Fibroblast of skin of right biceps (primary cell): ENCODE data around the gene NACC2.
A peak's percentile ranks its signal among the peaks of the same experiment; 100 is the strongest.
"Not testable (repeated sequence)": the region's sequence is repeated elsewhere in the genome, so short reads cannot be mapped to it uniquely, and the experiment has no call there.

Source experiments
- DNase-seq: peaks from one replicate; pipeline ENCODE4 v3.0.0-alpha.2; 2013

NACC2 gene

DNA sequence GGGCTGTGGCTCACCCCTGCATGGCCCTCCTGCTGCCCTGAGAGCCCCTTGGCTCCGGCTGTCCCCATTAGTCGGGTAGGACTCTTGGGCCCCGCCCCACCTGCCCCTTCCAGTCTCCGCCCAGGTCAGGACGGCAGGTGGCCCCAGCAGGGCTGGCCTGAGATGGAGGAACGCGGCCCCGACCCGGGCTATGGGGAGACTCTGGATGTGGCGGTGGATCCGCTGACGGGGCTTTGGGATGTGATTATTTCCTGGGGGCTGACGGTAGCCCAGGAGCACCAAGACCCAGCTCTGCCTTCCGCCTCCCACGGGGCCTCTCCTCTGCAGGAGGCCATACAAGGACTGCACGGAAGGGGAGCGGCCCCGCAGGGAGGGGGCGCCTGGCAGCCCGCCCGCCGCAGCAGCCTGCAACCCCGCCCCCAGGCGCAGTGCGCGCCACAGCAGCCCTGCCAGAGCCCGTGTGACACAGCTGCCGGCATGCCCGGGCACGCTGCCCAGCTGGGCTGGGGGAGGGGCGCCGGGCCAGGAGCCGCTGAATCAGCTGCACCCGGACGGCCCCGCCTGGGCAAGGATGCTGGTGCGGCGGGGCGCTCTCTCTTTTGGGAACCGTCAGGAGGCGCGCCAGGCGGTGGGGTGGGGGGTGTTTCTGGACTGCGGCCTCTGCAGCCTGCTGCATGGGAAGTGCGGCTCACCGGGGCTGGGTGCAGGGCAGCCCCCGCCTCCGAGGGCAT lies 14.4 kb upstream of the NACC2 start:
- DNase-seq: peak; percentile 94

DNA sequence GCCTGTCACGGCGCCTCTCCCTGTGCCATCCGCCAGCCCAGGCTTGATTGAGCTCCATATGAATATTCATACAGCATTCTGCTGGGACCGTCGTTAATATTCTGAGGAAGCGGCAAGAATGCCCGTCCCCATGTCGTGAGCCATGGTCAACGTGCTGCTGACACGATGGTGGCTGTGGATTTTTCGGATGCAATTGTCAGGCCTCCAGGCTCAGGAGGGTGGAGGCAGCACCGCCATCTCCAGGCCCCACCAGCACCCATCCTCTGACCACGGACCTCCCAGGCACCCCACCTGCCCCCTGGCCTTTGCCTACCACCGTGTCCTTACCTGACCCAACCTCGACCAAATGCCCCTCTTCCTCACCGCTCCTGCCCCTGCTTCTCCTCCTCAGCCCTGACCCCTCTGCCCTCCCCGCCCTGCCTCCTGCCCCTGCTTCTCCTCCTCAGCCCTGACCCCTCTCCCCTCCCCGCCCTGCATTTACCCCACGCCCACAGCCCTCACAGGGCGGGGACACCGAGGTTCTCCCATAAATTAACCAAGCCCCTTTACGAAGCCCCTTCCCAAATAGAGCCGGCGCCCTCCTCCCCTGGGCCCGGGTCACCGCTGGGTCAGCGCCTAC lies 13.7 kb upstream of the NACC2 start:
- DNase-seq: no peak

DNA sequence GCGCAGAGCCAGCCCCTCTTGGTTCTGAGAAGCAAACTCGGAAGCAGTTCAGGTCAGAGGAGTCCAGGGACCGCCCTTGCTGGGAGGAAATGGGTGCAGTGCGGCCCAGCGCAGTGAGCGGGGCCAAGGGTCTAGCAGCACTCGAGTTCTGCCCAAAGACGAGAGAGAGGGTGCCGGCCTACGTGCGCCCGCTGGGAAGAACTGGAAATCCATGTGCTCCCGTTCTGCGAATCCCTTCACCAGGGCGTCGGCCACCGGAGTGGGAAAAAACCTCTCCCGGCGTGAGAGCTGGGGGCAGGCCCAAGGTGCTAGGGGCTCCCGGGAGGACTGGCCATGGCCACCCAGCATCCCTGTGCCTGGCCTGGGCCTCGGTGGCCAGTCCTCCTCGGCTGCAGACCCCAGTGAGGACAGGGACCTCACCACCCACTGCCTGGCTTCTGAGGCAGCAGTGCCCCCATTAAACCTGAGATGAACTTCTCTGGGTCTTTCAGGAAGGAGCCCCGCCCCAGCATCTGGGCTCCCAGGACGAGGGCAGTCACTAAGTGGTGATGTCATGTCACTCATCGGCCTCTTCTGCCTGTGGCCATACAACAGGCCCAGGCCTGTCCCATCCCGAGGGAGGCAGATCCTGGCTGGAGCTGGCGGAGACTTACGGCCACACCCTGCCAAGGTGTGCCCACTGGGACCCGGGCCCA lies 13.0 kb upstream of the NACC2 start:
- DNase-seq: no peak

DNA sequence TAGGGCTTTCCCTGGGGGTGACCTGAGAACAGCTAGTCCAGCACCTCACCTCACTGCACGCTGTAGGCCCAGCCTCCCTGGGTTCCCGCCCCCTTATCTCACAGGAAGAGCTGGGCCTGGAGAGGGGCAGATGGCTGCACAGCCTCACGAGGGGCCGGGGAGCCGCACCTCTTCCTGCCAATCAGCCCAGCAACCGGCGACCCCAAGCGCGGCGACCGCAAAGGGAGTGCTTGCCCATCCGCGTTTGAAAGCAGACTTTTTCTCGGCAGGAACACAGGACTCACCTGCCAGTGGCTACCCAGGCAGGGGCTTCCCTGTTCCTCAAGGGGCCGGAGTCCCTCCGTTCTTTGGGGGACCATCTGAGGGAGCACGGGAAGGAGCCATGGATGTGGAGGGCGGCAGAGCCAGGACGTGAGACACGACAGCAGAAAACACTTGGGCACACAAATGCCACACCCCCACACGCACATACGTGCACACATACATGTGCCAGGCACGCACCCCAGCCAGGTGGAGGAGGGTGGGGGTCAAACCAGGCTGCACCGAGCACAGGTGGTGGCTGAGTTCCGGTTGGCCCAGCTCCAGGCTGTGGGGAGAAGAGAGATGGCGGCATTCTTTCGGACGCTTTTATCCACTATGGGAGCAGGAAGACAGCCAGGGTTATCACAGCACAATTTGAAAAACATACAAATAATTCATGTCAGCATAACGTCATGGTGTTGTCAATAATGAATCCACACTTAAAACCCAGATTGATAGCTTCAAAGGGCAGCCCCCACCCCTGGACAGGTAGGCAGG lies 12.3 kb upstream of the NACC2 start:
- no peak for DNase-seq

DNA sequence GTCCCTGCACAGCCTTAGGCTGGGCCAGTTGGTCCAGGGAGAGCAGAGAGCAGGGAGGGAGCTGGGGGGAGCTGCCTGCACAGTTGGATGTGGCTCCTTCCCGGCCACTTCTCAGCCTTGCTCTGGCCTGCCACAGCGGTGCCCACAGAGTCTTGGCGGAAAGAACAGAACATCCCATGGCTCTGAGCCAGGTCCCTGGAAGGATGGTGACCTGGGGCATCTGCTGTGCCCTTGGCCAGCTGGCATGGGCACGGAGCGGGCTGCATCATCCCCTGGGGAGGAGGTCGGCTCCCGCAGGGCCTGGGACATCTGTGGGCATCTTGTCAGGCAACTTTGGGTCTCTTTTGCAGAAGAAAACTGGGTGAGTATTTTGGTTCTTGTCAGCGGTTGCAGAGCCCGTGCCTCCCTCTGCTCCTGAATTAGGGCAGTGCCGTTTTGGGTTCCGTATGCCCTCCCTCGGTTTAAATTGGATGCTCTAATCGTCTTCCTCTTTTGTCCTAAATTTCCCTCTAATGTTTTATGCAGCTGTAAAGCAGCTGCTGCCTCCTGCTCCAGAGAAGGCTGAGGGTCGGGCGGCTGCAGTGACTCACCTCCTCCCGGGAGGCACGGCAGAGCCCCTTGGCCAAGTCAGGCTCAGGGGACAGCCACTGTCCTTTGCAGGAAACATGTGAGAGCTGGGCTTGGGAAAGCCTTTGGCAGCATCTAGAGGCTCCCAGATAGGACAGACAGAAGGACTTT lies 10.5 kb upstream of the NACC2 start:
- peak; percentile 28 for DNase-seq

DNA sequence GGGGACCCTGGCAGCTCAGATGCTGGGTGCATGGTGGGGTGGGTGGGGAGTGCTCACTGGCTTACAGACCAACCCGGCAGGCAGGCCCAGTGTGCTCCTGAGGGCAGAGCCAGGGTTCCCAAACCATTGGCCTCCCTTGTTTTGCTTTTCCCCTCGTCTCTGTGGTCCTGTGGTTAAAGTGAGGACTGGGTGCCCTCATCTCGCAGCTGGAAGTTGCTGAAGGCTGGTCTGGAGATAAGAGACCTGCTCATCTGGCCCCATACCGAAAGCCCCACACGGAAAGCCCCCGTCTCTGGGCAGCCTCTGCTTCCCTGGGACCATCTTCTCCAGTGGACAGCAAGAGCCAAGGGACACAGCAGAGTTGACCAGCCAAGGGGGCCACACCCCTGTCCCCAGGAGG lies 9.8 kb upstream of the NACC2 start:
- DNase-seq: no peak

DNA sequence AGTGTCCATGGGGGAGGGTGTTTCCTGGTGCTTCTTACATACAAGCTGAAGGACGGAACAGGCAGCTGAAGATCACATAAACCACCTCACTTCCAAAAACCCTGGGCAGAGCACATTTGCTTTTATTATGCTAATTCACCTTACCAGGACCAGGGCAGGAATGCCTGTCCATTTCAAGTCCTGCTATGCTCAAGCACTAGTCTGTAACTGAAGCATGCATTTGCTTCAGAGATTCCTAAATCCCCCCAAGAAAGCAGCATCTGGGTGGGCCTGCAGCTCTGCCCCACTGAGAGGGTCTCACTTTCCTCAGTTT lies 9.4 kb upstream of the NACC2 start:
- no peak for DNase-seq

DNA sequence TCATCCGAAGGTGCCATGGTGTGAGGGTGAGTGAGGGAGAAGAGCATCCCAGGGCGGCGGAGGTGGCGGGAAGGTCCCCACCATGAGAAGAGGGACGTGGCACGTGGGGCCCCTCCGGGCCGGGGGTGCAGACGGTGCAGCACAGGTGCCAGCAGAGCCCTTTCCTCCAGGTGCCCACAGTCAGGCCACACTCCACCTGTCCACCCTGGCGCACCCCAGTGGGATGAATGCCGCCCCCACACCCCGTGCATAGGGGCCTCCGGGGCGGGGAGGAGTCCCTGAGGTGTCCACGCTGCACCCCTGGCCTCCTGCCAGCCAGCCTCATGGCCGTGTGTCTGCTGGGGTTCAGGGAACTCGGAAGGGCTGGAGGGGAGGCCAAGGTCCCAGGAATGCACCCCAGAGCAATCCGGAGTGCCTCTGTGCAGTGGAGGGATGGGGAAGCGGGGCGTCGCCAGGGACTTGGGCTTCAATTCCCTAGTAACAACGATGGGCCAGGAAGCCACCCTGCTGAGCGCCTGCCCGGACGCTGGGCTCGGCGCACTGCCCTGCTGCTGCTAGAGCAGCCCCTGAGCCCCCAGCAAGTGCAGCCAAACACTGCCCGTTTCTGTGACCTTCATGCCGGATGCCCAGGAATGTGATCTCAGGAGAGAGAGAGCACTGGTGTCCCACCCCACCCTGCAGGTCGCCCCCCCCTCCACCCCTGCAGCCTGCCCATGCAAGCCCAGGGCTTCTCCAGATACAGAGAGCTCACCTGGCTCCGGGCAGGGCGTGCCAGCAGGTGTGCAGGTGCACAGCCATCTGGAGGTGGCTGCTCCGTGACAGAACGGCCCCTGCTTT lies 8.8 kb upstream of the NACC2 start:
- no peak for DNase-seq

DNA sequence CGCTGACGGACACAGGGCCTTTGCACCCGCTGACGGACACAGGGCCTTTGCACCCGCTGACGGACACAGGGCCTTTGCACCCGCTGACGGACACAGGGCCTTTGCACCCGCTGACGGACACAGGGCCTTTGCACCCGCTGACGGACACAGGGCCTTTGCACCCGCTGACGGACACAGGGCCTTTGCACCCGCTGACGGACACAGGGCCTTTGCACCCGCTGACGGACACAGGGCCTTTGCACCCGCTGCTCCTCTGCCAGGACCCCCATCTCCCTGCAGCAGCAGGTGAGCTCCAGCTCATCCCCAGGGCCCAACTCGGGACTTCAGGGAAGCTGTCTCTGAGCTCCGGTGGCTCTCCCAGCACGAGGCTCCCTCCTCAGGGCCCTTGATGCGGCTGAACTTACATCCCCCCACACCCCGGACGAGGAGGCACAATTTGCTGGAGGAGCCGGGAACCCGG lies 6.6 kb upstream of the NACC2 start:
- DNase-seq: not testable (repeated sequence)

DNA sequence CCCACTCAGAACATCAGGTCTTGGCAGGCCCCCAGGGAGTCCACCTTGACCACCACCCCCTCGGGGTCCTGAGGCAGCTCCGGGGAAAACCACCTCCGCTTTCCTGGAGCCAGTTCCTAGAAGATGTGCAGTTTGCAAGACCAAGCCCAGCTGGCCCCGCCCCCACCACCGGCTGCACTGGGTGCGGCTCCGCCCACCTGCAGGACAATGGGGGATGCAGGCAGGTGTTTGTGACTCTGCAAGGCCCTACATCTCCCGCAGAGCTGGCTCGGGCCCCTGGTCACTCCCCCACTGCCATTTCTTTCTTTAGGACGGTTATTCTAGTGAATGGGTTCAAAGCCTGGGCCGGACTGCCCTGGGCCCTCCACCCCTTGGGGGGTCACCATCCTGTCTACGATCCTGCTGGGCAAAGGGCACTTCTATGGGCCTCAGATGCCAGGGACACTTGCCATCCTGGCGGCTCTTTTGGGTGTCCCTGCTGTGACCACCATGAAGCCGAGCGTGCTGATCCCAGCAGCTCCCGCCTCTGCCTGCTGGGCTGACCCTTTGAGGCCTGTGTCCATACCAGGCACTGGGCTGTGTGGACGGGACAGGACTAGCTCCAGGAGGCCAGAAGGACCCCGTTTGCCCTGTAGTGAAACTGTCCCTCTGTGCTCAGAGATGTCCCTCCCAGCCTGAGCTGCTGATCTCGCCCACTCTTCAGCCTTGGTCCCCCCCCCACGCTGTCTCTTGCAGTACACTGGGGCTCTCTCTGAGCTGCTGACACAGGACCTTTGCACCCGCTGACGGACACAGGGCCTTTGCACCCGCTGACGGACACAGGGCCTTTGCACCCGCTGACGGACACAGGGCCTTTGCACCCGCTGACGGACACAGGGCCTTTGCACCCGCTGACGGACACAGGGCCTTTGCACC lies 5.9 kb upstream of the NACC2 start:
- DNase-seq: no peak

DNA sequence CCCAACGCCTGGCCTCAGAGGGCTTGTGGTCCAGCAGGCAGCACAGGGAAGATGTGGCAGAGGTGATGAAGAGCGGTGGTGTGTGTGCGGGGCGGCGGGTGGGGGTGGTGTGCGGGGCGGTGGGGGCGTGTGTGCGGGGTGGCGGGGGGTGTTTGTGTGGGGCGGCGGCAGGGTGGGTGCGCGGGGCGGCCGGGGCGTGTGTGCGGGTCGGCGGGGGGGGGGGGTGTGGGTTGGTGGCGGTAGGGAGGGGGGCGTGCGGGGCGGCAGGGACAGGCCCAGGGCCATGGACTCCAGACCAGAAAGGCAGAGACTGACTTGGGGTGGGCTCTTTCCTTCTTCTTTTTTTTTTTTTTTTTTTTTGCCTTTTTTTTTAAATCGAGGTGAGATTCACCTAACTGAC lies 4.5 kb upstream of the NACC2 start:
- DNase-seq: no peak

DNA sequence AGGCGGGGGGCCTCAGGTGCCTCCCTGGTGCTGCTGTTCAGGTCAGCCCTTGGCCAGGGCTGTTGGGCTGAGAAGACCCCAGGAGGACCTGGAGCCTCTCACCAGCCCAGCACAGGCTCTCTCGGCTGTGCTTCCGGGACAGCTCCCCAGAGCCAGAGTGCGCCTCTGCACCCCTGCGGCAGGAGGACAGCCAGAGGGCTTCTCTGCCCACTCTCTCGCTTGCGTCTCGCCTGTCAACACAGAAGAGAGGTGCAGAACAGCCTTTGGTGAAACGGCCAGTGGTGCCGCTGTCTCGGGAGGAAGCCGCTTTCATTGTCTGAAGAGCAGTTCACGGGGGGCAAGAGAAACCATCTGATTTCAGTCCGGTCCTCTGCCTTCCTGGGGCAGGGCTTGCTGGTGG lies 3.8 kb upstream of the NACC2 start:
- DNase-seq: no peak

DNA sequence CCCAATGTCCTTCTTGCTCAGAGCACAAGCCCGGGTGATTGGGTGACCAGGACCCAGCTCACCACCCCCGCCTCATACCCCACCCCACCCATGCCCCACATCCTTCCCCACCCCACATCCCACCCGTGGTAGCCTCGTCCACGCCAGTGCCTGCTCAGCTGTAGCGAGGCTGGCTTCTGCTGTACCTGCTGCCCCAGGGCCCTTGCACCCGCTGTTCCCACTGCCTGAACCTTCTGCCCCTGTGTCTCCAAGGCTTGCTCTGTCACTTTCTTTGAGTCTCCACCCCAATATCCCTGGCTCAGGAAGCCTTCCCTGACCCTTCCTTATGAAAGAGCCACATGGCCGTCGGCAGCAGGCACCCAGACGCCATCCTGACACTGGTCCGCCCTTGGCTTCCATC lies 3.1 kb upstream of the NACC2 start:
- DNase-seq: no peak

DNA sequence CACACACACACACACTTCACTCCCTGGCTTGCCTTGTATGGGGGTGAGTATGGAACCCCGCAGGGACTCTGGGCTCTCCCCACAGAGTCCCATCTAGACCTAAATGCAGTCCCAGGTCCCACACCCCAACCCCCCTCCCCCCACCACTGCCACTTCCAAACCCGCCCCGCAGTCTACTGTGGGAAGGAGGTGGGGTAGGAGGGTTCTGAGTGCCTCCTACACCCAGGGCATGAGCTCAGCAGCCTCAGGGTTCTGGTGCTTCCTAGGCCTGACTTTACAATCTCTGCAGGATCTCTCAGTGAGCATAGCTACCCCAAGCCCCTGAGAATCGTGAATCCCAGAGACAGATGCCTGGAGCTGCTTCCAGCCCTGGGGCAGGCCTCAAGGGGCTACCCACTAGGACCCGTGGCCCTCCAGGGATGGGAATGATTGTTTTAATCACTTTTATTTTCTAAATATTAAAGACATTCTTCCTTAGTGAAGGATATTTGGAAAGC lies 1.5 kb upstream of the NACC2 start:
- no peak for DNase-seq

DNA sequence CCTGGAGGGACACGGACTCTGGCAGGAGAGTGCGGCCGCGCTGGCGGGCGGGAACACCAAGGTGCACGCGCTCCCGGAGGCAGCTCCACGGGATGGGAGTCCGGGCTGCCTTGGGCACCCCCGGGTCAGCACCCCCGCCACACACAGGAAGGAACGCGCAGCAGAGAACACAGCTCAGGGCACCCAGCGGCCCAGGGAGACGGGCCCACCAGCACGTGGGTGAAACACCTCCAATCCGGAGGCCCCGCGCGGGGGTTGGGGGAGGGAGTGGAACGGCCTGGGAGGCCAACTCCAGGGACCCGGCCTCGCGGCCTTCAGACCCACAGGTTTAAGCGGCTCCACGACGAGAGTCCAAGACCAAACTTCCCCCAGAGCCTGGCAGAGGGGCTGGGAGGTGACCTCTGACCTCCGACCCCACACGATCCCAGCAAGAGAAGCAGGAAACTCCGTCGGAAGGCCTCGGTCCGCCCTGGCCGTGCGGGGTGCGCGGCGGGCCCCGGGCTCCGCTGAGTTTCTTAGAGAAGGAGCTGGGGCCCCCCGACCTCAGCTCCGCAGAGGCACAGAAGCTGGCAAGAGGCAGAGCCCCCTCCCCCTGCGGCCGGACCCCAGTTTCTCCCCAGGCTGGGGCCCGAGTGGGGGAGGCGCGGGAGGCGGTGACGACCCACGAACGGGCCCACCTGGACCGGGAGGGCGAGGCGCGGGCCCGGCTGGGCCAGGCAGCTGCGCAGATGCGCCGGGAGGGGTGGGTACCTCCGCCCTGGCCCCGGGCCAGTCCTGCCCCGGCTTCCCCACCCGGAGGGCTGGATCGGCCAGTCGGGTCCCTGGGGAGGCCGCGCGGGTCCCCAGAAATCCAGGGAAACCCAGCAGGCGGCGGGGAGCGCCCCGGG lies 851 bp downstream of the NACC2 start:
- peak; percentile 61 for DNase-seq

DNA sequence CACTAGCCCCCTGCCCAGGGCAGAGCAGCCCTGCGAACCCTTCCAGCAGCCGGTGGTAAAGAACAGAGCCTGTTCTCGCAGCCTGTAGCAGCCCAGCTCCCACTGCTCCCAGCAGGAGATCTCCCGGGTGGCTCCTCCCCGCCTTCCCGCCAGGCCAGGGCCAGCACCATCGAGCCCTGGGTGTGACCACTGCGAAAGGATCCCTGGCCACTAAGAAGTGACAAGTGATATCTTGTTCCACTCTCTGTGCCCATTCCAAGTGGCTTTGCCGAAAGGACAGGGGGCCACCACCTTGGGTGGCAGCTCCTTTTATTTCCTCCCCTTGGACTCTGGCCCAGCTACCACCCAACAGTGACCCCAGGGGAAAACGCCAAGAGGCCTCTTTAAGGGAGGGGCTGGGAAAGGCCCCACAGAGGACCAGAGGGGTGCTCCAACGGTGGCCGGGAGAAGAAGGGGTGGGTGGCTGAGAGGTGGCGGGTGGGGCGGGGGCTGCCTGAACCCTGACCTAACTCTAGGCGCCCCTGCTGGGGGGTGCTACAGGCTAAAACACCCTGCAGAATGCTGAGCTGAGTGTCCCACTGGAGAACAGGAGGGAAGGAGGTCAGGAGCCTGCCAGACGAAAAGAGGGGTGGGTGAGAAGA lies 1.6 kb downstream of the NACC2 start:
- no peak for DNase-seq

DNA sequence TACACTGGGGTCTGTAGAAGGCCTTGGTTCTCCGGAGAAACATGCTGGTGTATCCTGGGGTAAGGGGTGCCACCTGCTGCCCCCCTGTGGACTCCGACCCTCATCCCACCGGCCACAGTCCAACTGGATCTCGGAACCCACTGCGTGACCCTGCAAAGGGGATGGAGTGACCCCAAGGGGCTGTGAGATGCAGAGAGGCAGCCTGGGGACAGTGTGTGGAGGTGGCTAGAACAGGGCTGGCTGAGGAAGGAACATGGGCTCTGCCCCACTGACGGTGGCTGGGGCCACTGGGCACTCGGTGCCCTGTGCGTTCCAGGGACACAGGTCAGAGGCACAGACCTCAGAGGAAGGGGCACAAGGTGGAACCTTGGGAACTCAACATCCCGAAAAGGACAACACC lies 2.3 kb downstream of the NACC2 start:
- no peak for DNase-seq

DNA sequence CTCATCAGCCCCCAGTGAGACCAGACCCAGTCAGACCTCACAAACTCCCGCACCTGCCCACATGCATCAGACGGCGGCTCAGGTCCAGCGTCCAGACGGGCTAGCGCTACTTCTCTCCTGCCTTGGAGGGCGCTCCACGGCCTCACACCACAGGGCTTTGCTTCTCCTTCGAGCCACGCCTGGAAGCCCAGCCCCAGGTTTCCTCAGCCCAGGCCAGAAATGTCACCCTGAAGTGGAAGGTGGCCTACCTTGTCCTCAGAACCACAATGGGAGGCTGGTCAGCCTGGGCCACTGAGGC lies 2.8 kb downstream of the NACC2 start:
- no peak for DNase-seq
